ENCODE results near the gene FAIM. TPM values are rescaled to one million over a fixed set of nuclear protein-coding genes. Genes with fewer than 3 reads are reported as not detected.

The FAIM gene
- total RNA-seq, 1 experiment from 2014 or later, result 11.0 TPM

- Mint-ChIP-seq H3K4me3 (no peak overlapping the region), H3K36me3 (ENCODE audit: insufficient read depth in 1 of 3, low read depth in 3 of 3) (peaks cover 43 to 86% (median 82%) of the 10 kb centered on the region in 3 experiments), H3K9me3 (peaks cover 19 to 23% of the 10 kb centered on the region in 2 experiments), H3K27ac (no peak overlapping the region), H3K4me1 (no peaks in the 10 kb centered on the region), H3K27me3 (ENCODE audit: low read depth) (peaks cover 1% of the 10 kb centered on the region; the same call in 1 of the 2 replicates)
- Histone ChIP-seq H3K27me3 (ENCODE audit: insufficient read depth, low read length) (no peaks in the 10 kb centered on the region), H3K9me3 (ENCODE audit: control insufficient read depth, low read depth, low read length) (peaks cover 16% of the 10 kb centered on the region), H3K14ac (ENCODE audit: insufficient read depth, low read length) (no peak overlapping the region), H3K79me1 (ENCODE audit: insufficient read depth, low read depth, low read length, poor library complexity, severe bottlenecking) (no peaks in the 10 kb centered on the region), H3K18ac (ENCODE audit: insufficient read length, low read depth, low read length) (no peak overlapping the region), H4K8ac (replicated peaks; ENCODE audit: insufficient read length, low read depth, low read length) (no peak overlapping the region), H3K4me2 (ENCODE audit: insufficient read depth, insufficient read length, low read length) (no peak overlapping the region), H2AK5ac (ENCODE audit: insufficient read length, low read length) (no peak overlapping the region), H3K9ac (ENCODE audit: extremely low read depth, insufficient read length, low read length) (no peak overlapping the region), H4K91ac (ENCODE audit: insufficient read length, low read depth, low read length) (no peak overlapping the region), H2BK120ac (ENCODE audit: low read depth, low read length, poor library complexity, severe bottlenecking) (no peak overlapping the region), H3K4me1 (ENCODE audit: insufficient read depth, low read length) (no peaks in the 10 kb centered on the region), H4K20me1 (ENCODE audit: control insufficient read depth, insufficient read depth, insufficient read length) (no peaks in the 10 kb centered on the region), H2BK12ac (ENCODE audit: insufficient read length, low read depth, low read length) (no peak overlapping the region), H3T11ph (ENCODE audit: low read length) (no peak overlapping the region), H3K79me2 (ENCODE audit: insufficient read depth, low read length) (no peaks in the 10 kb centered on the region), H3K56ac (ENCODE audit: insufficient read length, low read depth, low read length) (no peak overlapping the region), H4K5ac (ENCODE audit: insufficient read length, low read depth, low read length) (no peak overlapping the region), H3K27ac (ENCODE audit: insufficient read length, low read depth, low read length) (no peak overlapping the region), H3K23ac (ENCODE audit: insufficient read length, low read depth, low read length) (no peak overlapping the region), H3K4ac (ENCODE audit: low read depth, low read length) (no peak overlapping the region), H2AFZ (ENCODE audit: low read length) (no peak overlapping the region), H2BK5ac (ENCODE audit: insufficient read length, low read length) (no peak overlapping the region), H3K23me2 (ENCODE audit: insufficient read length, low read depth, low read length, poor library complexity, severe bottlenecking) (no peaks in the 10 kb centered on the region), H2BK20ac (ENCODE audit: low read depth, low read length, poor library complexity, severe bottlenecking) (no peak overlapping the region), H2BK15ac (ENCODE audit: low read depth, low read length) (no peak overlapping the region; the same call in 1 of the 2 replicates)
- no peak for TF ChIP-seq CTCF (conservative IDR thresholded peaks at IDR 0.05)
- no peak for DNase-seq
Measured at GRCh38 chr3:138653567-138653966, 45.0 kb downstream of the FAIM start.

Measured in H9 (cell line).